Astrocyte (in vitro differentiated cells and primary cell): ENCODE measurements around the gene EIF3K. TPM values are rescaled to one million over a fixed set of nuclear protein-coding genes. Genes with fewer than 3 reads are reported as not detected.

Experiments used
- DNase-seq: peaks from one replicate; pipeline ENCODE4 v3.0.0-alpha.2; 2010; ENCODE audit warnings: low read depth
- FAIRE-seq: peaks from 2 replicates; lab custom pipeline; 2011; peaks lifted over from hg19 to GRCh38; lab: Jason Lieb, UNC
- H2AFZ ChIP-seq: 2 replicates; pipeline ENCODE4 v1.6.0; 2012; ENCODE audit warnings: low read depth, low read length, inconsistent platforms
- H3K27ac ChIP-seq: 2 replicates; pipeline ENCODE4 v1.5.1; 2011; ENCODE audit warnings: low read depth, low read length, inconsistent platforms
- H3K27me3 ChIP-seq: 2 replicates; pipeline ENCODE4 v1.6.0; 2011; ENCODE audit warnings: low read length, inconsistent platforms; ENCODE audit not compliant: insufficient read depth
- H3K36me3 ChIP-seq: 2 replicates; pipeline ENCODE4 v1.5.1; 2011; ENCODE audit warnings: low read length, inconsistent platforms; ENCODE audit not compliant: insufficient read depth
- H3K4me1 ChIP-seq: 2 replicates; pipeline ENCODE4 v1.5.1; 2011; ENCODE audit warnings: low read length, inconsistent platforms; ENCODE audit not compliant: insufficient read depth
- H3K4me2 ChIP-seq: 2 replicates; pipeline ENCODE4 v1.6.0; 2012; ENCODE audit warnings: low read length, inconsistent platforms
- H3K4me3 ChIP-seq: 2 replicates; pipeline ENCODE4 v1.5.1; 2011; ENCODE audit warnings: low read depth, mild to moderate bottlenecking, low read length, inconsistent platforms; ENCODE audit not compliant: insufficient read depth
- H3K79me2 ChIP-seq: 2 replicates; pipeline ENCODE4 v1.6.0; 2012; ENCODE audit warnings: mild to moderate bottlenecking, low read length, inconsistent platforms; ENCODE audit not compliant: insufficient read depth
- H3K9ac ChIP-seq: 2 replicates; pipeline ENCODE4 v1.6.0; 2012; ENCODE audit warnings: mild to moderate bottlenecking, low read length, inconsistent platforms
- H3K9me3 ChIP-seq: 2 replicates; pipeline ENCODE4 v1.5.1; 2012; ENCODE audit warnings: low read depth, mild to moderate bottlenecking, low read length, inconsistent platforms; ENCODE audit not compliant: insufficient read depth
- H4K20me1 ChIP-seq: 2 replicates; pipeline ENCODE4 v1.6.0; 2012; ENCODE audit warnings: low read length, inconsistent platforms; ENCODE audit not compliant: insufficient read depth
- H3K27ac Mint-ChIP-seq: one replicate; pipeline ENCODE4 v1.8.0; 2021; ENCODE audit warnings: mild to moderate bottlenecking, mixed read lengths; ENCODE audit not compliant: unreplicated experiment
- H3K27me3 Mint-ChIP-seq: one replicate; pipeline ENCODE4 v1.8.0; 2021; ENCODE audit warnings: low read depth, mixed read lengths; ENCODE audit not compliant: unreplicated experiment
- H3K36me3 Mint-ChIP-seq: one replicate; pipeline ENCODE4 v1.8.0; 2021; ENCODE audit warnings: low read depth, mixed read lengths; ENCODE audit not compliant: unreplicated experiment
- H3K4me1 Mint-ChIP-seq: one replicate; pipeline ENCODE4 v1.8.0; 2021; ENCODE audit warnings: low read depth, mixed read lengths; ENCODE audit not compliant: unreplicated experiment
- H3K4me3 Mint-ChIP-seq: one replicate; pipeline ENCODE4 v1.8.0; 2021; ENCODE audit warnings: mild to moderate bottlenecking, moderate library complexity, mixed read lengths; ENCODE audit not compliant: unreplicated experiment
- H3K9me3 Mint-ChIP-seq: one replicate; pipeline ENCODE4 v1.8.0; 2021; ENCODE audit warnings: mild to moderate bottlenecking, mixed read lengths; ENCODE audit not compliant: unreplicated experiment
- CTCF ChIP-seq: IDR thresholded peaks from 2 replicates; pipeline ENCODE4 v1.5.1; 2011; ENCODE audit warnings: low read depth, mild to moderate bottlenecking, inconsistent platforms, low read length, moderate library complexity; ENCODE audit not compliant: insufficient read depth
- EZH2 ChIP-seq: IDR thresholded peaks from 2 replicates; pipeline ENCODE4 v1.6.1; 2012; ENCODE audit warnings: mild to moderate bottlenecking, low read length, inconsistent platforms; ENCODE audit not compliant: insufficient read depth
- total RNA-seq: library from RNA; stranded (reverse); gene quantifications from 2 replicates; pipeline ENCODE4 v1.2.1, GENCODE V29; 2021

Gene EIF3K
- total RNA-seq, 1 donor from 2014 or later = 229 TPM

DNA sequence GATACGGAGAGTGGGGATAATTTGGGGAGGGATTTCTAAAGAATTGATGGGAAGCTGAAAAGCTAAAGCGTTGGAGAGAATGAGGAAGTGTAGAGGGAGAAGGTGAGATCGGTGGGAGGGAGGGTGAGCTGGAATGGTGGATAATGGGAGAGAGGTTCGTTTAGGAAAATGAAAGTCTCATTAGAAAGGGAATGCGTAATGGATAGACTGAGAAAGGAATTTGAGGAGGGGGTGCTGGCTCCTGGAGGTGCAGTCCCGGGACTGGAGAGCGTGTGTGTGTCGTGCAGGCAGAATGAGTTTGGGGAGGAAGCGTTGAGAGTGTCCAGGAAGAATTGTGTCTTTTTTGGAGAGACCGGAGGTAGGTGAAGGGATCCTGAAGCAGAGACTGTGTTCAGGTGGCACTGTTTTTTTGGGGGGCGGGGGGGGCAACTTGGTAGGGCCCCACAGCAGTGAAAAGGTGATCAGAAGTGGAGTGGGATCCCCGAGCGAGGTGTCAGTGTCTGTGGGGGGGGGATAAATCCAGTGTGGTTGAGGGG is 29.8 kb downstream of the EIF3K start:
- H3K4me2 ChIP-seq = peak overlapping the region; percentile 87
- peaks cover 59% of the 10 kb centered on the region for H4K20me1 ChIP-seq
- peaks cover 6% of the 10 kb centered on the region for H3K36me3 Mint-ChIP-seq
- H3K4me1 Mint-ChIP-seq = peaks cover 27% of the 10 kb centered on the region
- FAIRE-seq (no peak), DNase-seq (no peak)
- H3K4me3 Mint-ChIP-seq = peak overlapping the region; percentile 99
- H3K9me3 Mint-ChIP-seq = peaks cover 2% of the 10 kb centered on the region
- peaks cover 64% of the 10 kb centered on the region for H3K79me2 ChIP-seq
- H3K27ac ChIP-seq = peak overlapping the region; percentile 99
- H3K4me3 ChIP-seq = peak overlapping the region; percentile 94
- peaks cover 37% of the 10 kb centered on the region for H3K4me1 ChIP-seq
- H3K9me3 ChIP-seq = no peaks in the 10 kb centered on the region
- H3K36me3 ChIP-seq = no peaks in the 10 kb centered on the region
- H3K27me3 ChIP-seq = no peaks in the 10 kb centered on the region
- no peak for TF ChIP-seq EZH2
- TF ChIP-seq CTCF = no peak
- no peak overlapping the region for H2AFZ ChIP-seq
- H3K9ac ChIP-seq = peak overlapping the region; percentile 100
- peak overlapping the region; percentile 91 for H3K27ac Mint-ChIP-seq
- no peaks in the 10 kb centered on the region for H3K27me3 Mint-ChIP-seq

DNA sequence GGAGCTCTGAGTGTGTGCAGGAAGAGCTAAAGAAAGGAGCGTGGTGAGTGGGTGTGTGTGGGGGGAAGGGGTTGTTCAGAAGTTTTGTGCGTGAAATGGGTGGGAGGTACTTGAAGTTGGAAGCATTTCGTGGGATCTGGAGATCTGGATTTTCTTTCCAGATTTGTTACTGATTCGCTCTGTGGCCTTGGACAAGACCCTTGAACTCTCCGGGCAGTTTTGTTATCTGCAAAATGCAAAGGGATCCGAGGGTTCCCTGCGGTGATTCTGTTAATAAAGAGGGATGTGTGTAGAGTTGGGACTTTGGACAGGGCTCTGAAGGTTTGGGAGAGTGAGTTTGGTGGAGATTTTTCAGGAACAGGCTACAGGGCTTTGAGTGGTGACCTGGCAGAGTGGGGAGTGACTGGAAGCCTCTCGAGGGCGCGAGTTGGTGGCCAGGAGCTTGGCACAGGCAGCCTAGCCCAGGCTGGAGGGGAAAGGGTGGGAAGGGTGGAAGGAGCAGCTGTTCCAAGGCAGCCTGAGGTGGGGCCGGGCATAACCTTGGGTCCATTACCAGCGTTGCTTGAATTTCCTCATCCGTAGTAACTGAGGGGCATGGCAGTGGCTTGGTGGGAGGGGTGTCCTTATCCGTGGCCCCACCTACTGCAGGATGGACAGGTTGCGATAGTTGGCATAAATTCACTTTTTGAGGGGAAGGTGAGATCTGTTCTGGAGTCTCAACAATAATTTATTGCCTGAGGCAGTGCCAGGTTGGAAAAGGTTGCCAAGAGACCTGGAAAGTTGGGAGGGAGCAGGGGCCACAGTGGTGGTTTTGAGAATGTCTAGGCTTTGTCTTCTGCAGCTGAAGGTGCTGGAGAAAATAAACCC is 30.6 kb downstream of the EIF3K start:
- H3K27ac ChIP-seq = peak overlapping the region; percentile 99
- Mint-ChIP-seq H3K9me3 (peaks cover 2% of the 10 kb centered on the region), H3K4me1 (peaks cover 30% of the 10 kb centered on the region), H3K27me3 (no peaks in the 10 kb centered on the region), H3K27ac (peak overlapping the region; percentile 91), H3K4me3 (peak overlapping the region; percentile 99), H3K36me3 (peaks cover 6% of the 10 kb centered on the region)
- no peaks in the 10 kb centered on the region for H3K36me3 ChIP-seq
- H3K4me3 ChIP-seq = peak overlapping the region; percentile 94
- H3K9ac ChIP-seq = peak overlapping the region; percentile 100
- TF ChIP-seq CTCF = no peak
- TF ChIP-seq EZH2 = no peak
- H3K79me2 ChIP-seq = peaks cover 71% of the 10 kb centered on the region
- H2AFZ ChIP-seq = no peak overlapping the region
- peaks cover 65% of the 10 kb centered on the region for H4K20me1 ChIP-seq
- FAIRE-seq (no peak), DNase-seq (no peak)
- no peaks in the 10 kb centered on the region for H3K9me3 ChIP-seq
- H3K4me2 ChIP-seq = peak overlapping the region; percentile 87
- H3K4me1 ChIP-seq = peaks cover 43% of the 10 kb centered on the region
- no peaks in the 10 kb centered on the region for H3K27me3 ChIP-seq
